Spleen (tissue), 11 donors: ENCODE measurements around the gene PLEKHA7. TPM values are rescaled to one million over a fixed set of nuclear protein-coding genes. Genes with fewer than 3 reads are reported as not detected.
"Not testable (repeated sequence)": the region's sequence is repeated elsewhere in the genome, so short reads cannot be mapped to it uniquely, and the experiment has no call there.

ENCODE experiments used
- DNase-seq: peaks from one replicate; pipeline ENCODE4 v3.0.0-alpha.2; 2020
- H3K27ac ChIP-seq, 8 donors: fragments of 200-600 bp; sonication (generic) in 7 of 8; 1 replicate in 4 of 8; 2 replicates in 4 of 8; pipeline versions ENCODE4 v1.5.0 to v1.8.0; 2016 to 2021; ENCODE audit warnings: inconsistent platforms in 4 of 8, mild to moderate bottlenecking in 4 of 8, moderate library complexity in 1 of 8
- H3K27me3 ChIP-seq, 7 donors: fragments of 200-600 bp; sonication (generic) in 6 of 7; replicated peaks in 1 of 7; 1 replicate in 4 of 7; 2 replicates in 3 of 7; pipeline versions ENCODE4 v1.5.0 to v1.8.0; 2016 to 2021; ENCODE audit warnings: inconsistent platforms in 3 of 7, mild to moderate bottlenecking in 1 of 7
- H3K36me3 ChIP-seq, 6 donors: fragments of 200-600 bp; sonication (generic) in 5 of 6; 1 replicate in 4 of 6; 2 replicates in 2 of 6; pipeline versions ENCODE4 v1.5.0 to v1.8.0; 2016 to 2021; ENCODE audit warnings: inconsistent platforms in 2 of 6
- H3K4me1 ChIP-seq, 6 donors: fragments of 200-600 bp; sonication (generic) in 5 of 6; 1 replicate in 3 of 6; 2 replicates in 3 of 6; pipeline versions ENCODE4 v1.5.0 to v1.8.0; 2016 to 2021; ENCODE audit warnings: inconsistent platforms in 3 of 6
- H3K4me3 ChIP-seq, 8 donors: fragments of 200-600 bp; sonication (generic) in 7 of 8; 1 replicate in 4 of 8; 2 replicates in 4 of 8; pipeline versions ENCODE4 v1.5.0 to v1.8.0; 2016 to 2021; ENCODE audit warnings: inconsistent platforms in 4 of 8, mild to moderate bottlenecking in 4 of 8, moderate library complexity in 2 of 8
- H3K9me3 ChIP-seq, 8 donors: fragments of 200-600 bp; sonication (generic) in 7 of 8; 1 replicate in 4 of 8; 2 replicates in 4 of 8; pipeline versions ENCODE4 v1.5.0 to v1.8.0; 2016 to 2021; ENCODE audit warnings: inconsistent platforms in 4 of 8
- POLR2A ChIP-seq, 3 donors: fragments of 450-650 bp; IDR thresholded peaks; one replicate each; pipeline ENCODE4 v1.5.1; 2017; ENCODE audit warnings: antibody characterized with exemption in 3 of 3, mild to moderate bottlenecking in 1 of 3
- POLR2AphosphoS5 ChIP-seq, 3 donors: sonication (generic); formaldehyde crosslinking; IDR thresholded peaks; one replicate each; pipeline ENCODE4 v1.5.1; 2017; ENCODE audit warnings: antibody characterized with exemption in 3 of 3
- WGBS, 5 donors: extraction: QIAGEN DNeasy Blood & Tissue Kit in 3 of 5; methylation state at CpG; one replicate each; pipeline versions ENCODE4 v1.1.5 to v1.1.7; 2013 to 2018; 5-methylcytosine and 5-hydroxymethylcytosine counted together
- intact Hi-C: fragments of 100-400 bp; cut with DNase I; formaldehyde crosslinking; loops from one replicate; pipeline ENCODE4 v1.15.0; 2023; ENCODE audit warnings: low total_unique reads
- polyA plus RNA-seq, 3 donors: library from polyadenylated mRNA; stranded (reverse); fragments of 200-250 nt; gene quantifications; one replicate each; pipeline ENCODE4 v1.2.1, GENCODE V29; 2013
- total RNA-seq, 7 donors: library from RNA; depleted of rRNA in 3 of 7; stranded (reverse); fragments of >200 nt in 3 of 7; fragmentation: NEBNext Ultra II Directional in 4 of 7; extraction: Animal tissue kit (Norgen Biotek cat#: 25700) in 4 of 7; gene quantifications; one replicate each; pipeline versions ENCODE4 v1.1.0 to v1.2.1, GENCODE V29; 2016 to 2021
- TF ChIP-seq, protein P1 (sequence below), 11 experiments: fragments of 200-600 bp in 7 of 11; fragments of 450-650 bp in 4 of 11; sonication (generic) in 4 of 11; IDR thresholded peaks in 8 of 11; conservative IDR thresholded peaks in 3 of 11; 1 replicate in 7 of 11; 2 replicates in 4 of 11; pipeline versions ENCODE4 v1.4.0 to v1.8.0; 2016 to 2021; ENCODE audit warnings: antibody characterized with exemption in 11 of 11, inconsistent platforms in 4 of 11, mild to moderate bottlenecking in 1 of 11
- donor health status: healthy with polysubstance abuse.
- donor health status: DM: no; HTN: no; CAD: no; lungs with moderate emphysema.
- donor health status: DM: no; HTN: no; CAD: no.
- donor health status: Bipolar disorder and iron deficiency.
- donor health status: healthy.
- donor health status: DM: no; HTN: no; CAD: no.
- donor health status: DM: yes; HTN: yes; CAD: no.

The PLEKHA7 gene
- total and polyA plus RNA-seq, 10 donors, result 1.8 to 12.8 (median 5.8) TPM

DNA sequence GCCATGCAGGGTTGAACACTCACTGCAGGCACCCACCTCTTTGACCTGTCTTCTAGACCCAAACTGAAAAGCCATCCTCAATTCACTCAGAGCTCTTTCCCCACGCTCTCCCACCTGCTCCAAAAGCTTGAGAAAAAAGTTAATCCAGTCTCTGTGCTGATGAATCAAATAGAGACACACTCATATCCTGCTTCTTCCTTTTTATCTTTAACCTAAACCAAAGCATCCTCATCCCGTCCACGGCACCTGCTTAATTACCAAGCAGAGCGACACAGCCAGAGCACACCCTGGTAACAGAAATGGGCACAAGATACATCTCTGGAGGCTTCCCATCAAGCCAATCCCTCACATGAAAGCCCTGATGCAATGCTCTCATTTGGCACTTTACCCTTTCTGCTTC, 102.6 kb downstream of the PLEKHA7 start:
- H3K9me3 ChIP-seq, result no peaks in the 10 kb centered on the region
- H3K4me1 ChIP-seq, result peaks cover 0 to 10% (median 0%) of the 10 kb centered on the region in 6 donors
- no peaks in the 10 kb centered on the region for H3K27me3 ChIP-seq
- TF ChIP-seq POLR2A (IDR thresholded peaks at IDR 0.05), result no peak
- TF ChIP-seq, protein P1, sequence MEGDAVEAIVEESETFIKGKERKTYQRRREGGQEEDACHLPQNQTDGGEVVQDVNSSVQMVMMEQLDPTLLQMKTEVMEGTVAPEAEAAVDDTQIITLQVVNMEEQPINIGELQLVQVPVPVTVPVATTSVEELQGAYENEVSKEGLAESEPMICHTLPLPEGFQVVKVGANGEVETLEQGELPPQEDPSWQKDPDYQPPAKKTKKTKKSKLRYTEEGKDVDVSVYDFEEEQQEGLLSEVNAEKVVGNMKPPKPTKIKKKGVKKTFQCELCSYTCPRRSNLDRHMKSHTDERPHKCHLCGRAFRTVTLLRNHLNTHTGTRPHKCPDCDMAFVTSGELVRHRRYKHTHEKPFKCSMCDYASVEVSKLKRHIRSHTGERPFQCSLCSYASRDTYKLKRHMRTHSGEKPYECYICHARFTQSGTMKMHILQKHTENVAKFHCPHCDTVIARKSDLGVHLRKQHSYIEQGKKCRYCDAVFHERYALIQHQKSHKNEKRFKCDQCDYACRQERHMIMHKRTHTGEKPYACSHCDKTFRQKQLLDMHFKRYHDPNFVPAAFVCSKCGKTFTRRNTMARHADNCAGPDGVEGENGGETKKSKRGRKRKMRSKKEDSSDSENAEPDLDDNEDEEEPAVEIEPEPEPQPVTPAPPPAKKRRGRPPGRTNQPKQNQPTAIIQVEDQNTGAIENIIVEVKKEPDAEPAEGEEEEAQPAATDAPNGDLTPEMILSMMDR (IDR thresholded peaks at IDR 0.05 in 8 of 11, conservative IDR thresholded peaks at IDR 0.05 in 3 of 11), result no peak
- TF ChIP-seq POLR2AphosphoS5 (IDR thresholded peaks at IDR 0.05), result no peak
- H3K27ac ChIP-seq, result no peak overlapping the region
- intact Hi-C loops, result no loop called here
- H3K4me3 ChIP-seq, result no peak overlapping the region
- WGBS, 5 donors, result 81 to 95% (median 85%) methylated on average over 4 of the region's 4 CpGs
- no peak for DNase-seq
- H3K36me3 ChIP-seq, result no peaks in the 10 kb centered on the region

DNA sequence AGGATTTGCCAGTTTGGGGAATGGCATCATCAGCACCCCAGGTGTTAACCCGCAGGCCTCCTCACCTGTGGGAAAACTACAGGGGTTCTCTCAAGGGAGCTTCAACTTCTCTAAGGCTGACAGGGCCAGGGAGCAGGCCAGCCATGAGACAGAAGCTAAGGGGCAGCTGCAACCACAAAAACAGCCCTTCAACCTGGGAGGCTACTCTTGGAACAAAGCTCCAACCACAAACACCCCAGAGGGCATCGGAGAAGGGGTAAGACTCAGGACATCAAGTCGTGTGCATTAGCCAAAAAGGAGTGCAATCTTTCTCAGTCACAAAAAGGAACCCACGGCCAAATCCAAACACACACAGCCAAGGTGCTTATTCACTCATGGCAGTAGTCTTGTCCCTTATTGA, 103.0 kb downstream of the PLEKHA7 start:
- H3K4me3 ChIP-seq, result no peak overlapping the region
- WGBS, 5 donors, result 75 to 85% (median 79%) methylated on average over 2 to 4 of the region's 4 CpGs
- peaks cover 0 to 10% (median 0%) of the 10 kb centered on the region in 6 donors for H3K4me1 ChIP-seq
- H3K36me3 ChIP-seq, result no peaks in the 10 kb centered on the region
- H3K27me3 ChIP-seq, result no peaks in the 10 kb centered on the region
- DNase-seq, result no peak
- intact Hi-C loops, result no loop called here
- no peak for TF ChIP-seq POLR2AphosphoS5 (IDR thresholded peaks at IDR 0.05)
- TF ChIP-seq POLR2A (IDR thresholded peaks at IDR 0.05), result no peak
- TF ChIP-seq, protein P1 (IDR thresholded peaks at IDR 0.05 in 8 of 11, conservative IDR thresholded peaks at IDR 0.05 in 3 of 11), result no peak
- no peaks in the 10 kb centered on the region for H3K9me3 ChIP-seq
- no peak overlapping the region for H3K27ac ChIP-seq

DNA sequence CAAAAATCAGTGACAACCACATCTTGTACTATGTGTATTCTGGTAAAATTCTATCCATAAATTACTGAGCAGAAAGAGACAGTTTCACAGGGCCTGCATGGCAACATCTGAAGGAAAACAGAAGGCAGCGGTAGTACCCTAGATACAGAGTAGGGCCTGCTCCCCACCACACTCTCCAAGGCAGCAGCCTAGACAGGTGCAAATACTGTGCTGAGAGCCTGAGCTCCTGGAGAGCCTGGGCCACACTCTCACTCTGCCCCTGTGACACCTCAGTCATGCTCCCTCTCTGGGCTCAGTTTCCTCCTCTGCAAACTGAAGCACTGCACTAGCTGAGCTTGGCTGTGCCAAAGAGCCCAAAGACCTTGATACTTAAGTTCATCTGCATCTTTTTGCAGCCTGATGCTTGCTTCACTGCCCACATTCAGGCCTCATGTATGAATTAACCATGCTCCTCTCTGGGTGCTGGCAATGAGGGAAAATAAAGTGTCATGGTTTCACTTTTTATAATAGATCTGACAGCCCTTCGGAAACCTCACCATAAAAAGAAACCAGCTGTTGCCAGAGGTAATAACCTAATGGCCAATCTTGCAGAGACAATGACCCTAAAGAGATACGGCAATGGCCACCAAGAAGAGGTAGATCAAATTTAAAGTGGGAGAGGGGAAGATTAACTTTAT, 104.7 kb downstream of the PLEKHA7 start:
- WGBS, 5 donors, result 79 to 90% (median 88%) methylated on average over 3 of the region's 3 CpGs
- H3K4me3 ChIP-seq, result no peak overlapping the region
- H3K27ac ChIP-seq, result no peak overlapping the region
- DNase-seq, result no peak
- no peaks in the 10 kb centered on the region for H3K36me3 ChIP-seq
- intact Hi-C loops, result no loop called here
- no peaks in the 10 kb centered on the region for H3K9me3 ChIP-seq
- TF ChIP-seq, protein P1 (IDR thresholded peaks at IDR 0.05 in 8 of 11, conservative IDR thresholded peaks at IDR 0.05 in 3 of 11), result no peak
- no peak for TF ChIP-seq POLR2AphosphoS5 (IDR thresholded peaks at IDR 0.05)
- TF ChIP-seq POLR2A (IDR thresholded peaks at IDR 0.05), result no peak
- peaks cover 0 to 10% (median 0%) of the 10 kb centered on the region in 6 donors for H3K4me1 ChIP-seq
- no peaks in the 10 kb centered on the region for H3K27me3 ChIP-seq

DNA sequence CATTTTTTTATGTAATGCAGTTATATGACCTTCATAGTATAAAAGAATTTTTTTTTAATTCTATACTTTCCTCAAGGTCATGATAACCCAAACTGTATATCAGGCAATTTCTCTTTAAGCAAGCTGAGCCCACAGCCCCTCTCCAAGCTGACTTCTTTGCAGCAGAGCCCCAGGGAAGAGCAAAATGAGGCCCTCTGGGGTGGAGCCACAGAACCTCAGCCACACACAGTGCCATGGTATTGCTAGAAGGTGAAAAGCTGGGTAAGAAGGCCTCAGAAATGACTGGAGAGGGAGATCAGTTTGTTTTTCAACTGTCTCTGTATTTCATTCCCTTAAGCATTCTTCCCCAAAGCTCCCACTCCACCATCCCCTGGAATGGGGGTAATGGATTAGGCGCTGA, 108.8 kb downstream of the PLEKHA7 start:
- H3K36me3 ChIP-seq, result no peaks in the 10 kb centered on the region
- no peaks in the 10 kb centered on the region for H3K9me3 ChIP-seq
- H3K4me3 ChIP-seq, result no peak overlapping the region
- no peak overlapping the region for H3K27ac ChIP-seq
- H3K27me3 ChIP-seq, result no peaks in the 10 kb centered on the region
- TF ChIP-seq POLR2A (IDR thresholded peaks at IDR 0.05) (no peak), POLR2AphosphoS5 (IDR thresholded peaks at IDR 0.05) (no peak)
- TF ChIP-seq, protein P1 (IDR thresholded peaks at IDR 0.05 in 8 of 11, conservative IDR thresholded peaks at IDR 0.05 in 3 of 11), result no peak
- intact Hi-C loops, result no loop called here
- peaks cover 0 to 17% (median 11%) of the 10 kb centered on the region in 6 donors for H3K4me1 ChIP-seq
- DNase-seq, result no peak
- WGBS, 5 donors, result 95 to 100% (median 100%) methylated on average over 1 of the region's 1 CpG

DNA sequence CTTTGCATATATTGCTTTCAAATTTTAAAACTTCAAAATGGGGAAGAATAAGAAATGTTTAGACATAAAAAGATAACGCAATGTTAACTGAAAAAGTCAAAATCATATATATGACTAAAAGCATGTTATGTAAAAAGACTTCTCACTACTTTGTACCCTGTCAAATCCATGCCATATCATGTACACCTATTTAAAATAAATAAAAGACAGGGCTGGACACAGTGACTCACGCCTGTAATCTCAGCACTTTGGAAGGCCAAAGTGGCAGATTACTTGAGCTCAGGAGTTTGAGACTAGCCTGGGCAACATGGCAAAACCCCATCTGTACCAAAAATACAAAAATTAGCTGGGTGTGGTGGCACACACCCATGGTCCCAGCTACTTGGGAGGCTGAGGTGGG, 109.5 kb downstream of the PLEKHA7 start:
- H3K27me3 ChIP-seq, H3K27ac ChIP-seq, intact Hi-C loops, H3K4me3 ChIP-seq, H3K36me3 ChIP-seq, DNase-seq, H3K9me3 ChIP-seq: not testable (repeated sequence)
- peaks cover 0 to 17% (median 11%) of the 10 kb centered on the region in 6 donors for H3K4me1 ChIP-seq
- WGBS, 5 donors, result 90 to 99% (median 96%) methylated on average over 2 of the region's 2 CpGs
